BLaER1 (cell line): ENCODE results near the gene EMC8.

Experiments
- H3K27ac ChIP-seq: shearing (Covaris generic); formaldehyde crosslinking; 2 replicates; pipeline ENCODE4 v1.8.1; 2022
- H3K27me3 ChIP-seq: shearing (Covaris generic); formaldehyde crosslinking; 2 replicates; pipeline ENCODE4 v1.8.1; 2022
- H3K36me3 ChIP-seq: shearing (Covaris generic); formaldehyde crosslinking; 2 replicates; pipeline ENCODE4 v1.8.1; 2022
- H3K4me1 ChIP-seq: shearing (Covaris generic); formaldehyde crosslinking; 2 replicates; pipeline ENCODE4 v1.8.1; 2022
- H3K4me2 ChIP-seq: shearing (Covaris generic); formaldehyde crosslinking; 2 replicates; pipeline ENCODE4 v1.8.1; 2022
- H3K4me3 ChIP-seq: shearing (Covaris generic); formaldehyde crosslinking; 2 replicates; pipeline ENCODE4 v1.8.1; 2022
- H3K9ac ChIP-seq: shearing (Covaris generic); formaldehyde crosslinking; 2 replicates; pipeline ENCODE4 v1.8.1; 2022
- H3K9me3 ChIP-seq: shearing (Covaris generic); formaldehyde crosslinking; 2 replicates; pipeline ENCODE4 v1.8.1; 2022
- H4K20me1 ChIP-seq: shearing (Covaris generic); formaldehyde crosslinking; 2 replicates; pipeline ENCODE4 v1.8.1; 2022
- Cebpa-rat ChIP-seq: shearing (Covaris generic); IDR thresholded peaks from 2 replicates; pipeline ENCODE4 v1.8.1; 2022

EMC8 gene

GRCh38 chr16:85751698-85752501, 47.4 kb downstream of the EMC8 start:
- Histone ChIP-seq H3K9me3 (no peaks in the 10 kb centered on the region), H3K27me3 (no peaks in the 10 kb centered on the region), H3K4me3 (peak overlapping the region; percentile 80), H3K4me1 (peaks cover 96% of the 10 kb centered on the region), H4K20me1 (peaks cover 35% of the 10 kb centered on the region), H3K27ac (peak overlapping the region; percentile 79; the same call in 1 of the 2 replicates), H3K4me2 (peak overlapping the region; percentile 99), H3K36me3 (no peaks in the 10 kb centered on the region), H3K9ac (peak overlapping the region; percentile 23; the same call in 1 of the 2 replicates)
- TF ChIP-seq Cebpa-rat, result no peak

DNA sequence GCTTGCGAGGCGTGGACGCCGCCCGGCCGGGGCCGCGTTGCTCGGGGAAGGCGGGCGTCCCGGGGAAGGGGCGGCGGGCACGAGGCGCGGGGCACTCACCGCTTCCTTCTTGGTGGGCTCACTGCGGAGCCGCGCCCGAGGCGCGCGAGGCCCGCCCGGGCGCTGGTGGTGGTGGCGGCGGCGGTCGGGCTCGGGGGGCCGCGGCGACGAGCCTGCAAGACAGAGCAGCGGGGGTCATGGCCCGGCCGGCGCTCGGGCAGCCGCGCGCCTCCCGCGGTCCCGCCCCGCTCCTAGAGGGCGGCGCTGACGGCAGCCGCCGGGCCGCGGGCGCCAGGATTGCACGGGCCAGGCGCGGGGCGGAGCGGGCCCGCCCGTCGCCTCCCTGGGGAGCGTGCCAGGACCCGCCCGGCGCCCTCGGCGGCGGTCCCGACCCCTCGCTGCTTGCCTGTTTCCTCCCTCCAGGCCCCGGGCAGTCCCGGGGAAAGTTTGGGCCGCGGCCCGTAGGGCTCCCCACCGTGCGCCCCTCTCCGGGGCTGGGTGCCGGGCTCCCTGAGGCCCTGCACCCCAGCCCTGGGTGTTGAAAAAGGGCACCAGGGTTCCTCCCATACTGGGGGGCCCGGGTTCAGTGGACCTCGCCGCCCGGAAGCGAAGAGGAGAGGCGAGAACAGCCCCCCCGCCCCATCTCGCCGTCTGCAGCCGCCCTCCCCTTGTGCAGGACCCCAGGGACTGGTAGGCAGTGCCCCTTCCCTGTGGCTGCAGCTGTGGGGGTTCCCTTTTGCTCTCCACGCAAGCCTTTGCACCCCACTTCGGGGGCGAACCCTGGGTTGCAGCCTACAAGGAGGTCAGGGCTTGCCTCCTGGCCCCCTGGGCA, 48.3 kb downstream of the EMC8 start, which contains the start of gene C16orf74:
TSS of gene C16orf74 (minus strand) at position 270 of the 871 bp plus-strand sequence. CDS start 15,879 bp downstream, outside the sequence.
- Histone ChIP-seq H3K4me3 (peak within 1 kb of the TSS; percentile 80), H4K20me1 (peaks cover 43% of the 10 kb centered on the region), H3K4me1 (peaks cover 96% of the 10 kb centered on the region), H3K9me3 (no peaks in the 10 kb centered on the region), H3K4me2 (peak within 1 kb of the TSS; percentile 99), H3K36me3 (no peaks in the 10 kb centered on the region), H3K27ac (peak within 1 kb of the TSS; percentile 79), H3K9ac (peak within 1 kb of the TSS; percentile 75), H3K27me3 (no peaks in the 10 kb centered on the region)
- no peak for TF ChIP-seq Cebpa-rat

DNA sequence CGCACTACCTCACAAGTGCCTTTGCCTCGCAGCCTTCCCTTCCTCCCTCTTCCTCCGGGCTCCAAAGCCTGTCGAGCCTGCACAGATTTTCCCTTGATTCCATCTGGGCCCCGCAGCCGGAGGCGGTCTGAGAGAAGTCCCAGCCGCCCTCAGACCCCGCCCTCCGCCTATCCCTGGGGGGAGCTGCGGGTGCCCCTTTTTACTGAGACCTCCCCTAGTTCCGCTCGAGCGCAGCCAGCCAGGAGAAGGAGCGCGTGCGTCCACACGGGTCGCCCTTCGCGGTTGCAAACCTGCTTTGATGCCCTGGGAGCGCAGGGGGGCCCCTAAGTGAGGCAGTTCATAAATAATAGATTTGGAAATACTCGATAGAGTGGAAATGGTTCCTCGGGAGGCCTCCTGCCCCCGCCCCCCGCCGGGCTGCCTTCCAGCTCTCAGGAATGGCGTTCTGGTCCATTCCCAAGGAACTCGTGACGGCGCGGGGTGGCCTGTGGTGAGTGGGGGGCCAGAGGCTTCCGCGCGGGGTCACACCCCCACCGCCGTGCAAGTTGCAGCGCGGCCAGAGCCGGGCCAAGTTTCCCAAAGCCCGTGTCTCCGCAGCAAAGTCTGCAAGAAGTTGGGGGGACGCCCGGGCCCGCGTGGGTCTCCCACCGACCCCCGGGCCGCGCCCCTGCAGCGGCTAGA, 49.1 kb downstream of the EMC8 start:
- Histone ChIP-seq H3K4me2 (peak overlapping the region; percentile 99), H3K4me1 (peaks cover 96% of the 10 kb centered on the region), H3K4me3 (peak overlapping the region; percentile 80), H3K9me3 (no peaks in the 10 kb centered on the region), H3K36me3 (no peaks in the 10 kb centered on the region), H3K27me3 (no peaks in the 10 kb centered on the region), H4K20me1 (peaks cover 51% of the 10 kb centered on the region), H3K9ac (peak overlapping the region; percentile 75), H3K27ac (peak overlapping the region; percentile 79)
- TF ChIP-seq Cebpa-rat, result no peak

GRCh38 chr16:85749771-85750145, 49.6 kb downstream of the EMC8 start:
- Histone ChIP-seq H3K4me2 (peak overlapping the region; percentile 99), H3K4me3 (peak overlapping the region; percentile 80), H3K27ac (no peak overlapping the region), H3K9ac (peak overlapping the region; percentile 75; the same call in 1 of the 2 replicates), H3K9me3 (no peaks in the 10 kb centered on the region), H4K20me1 (peaks cover 56% of the 10 kb centered on the region), H3K27me3 (no peaks in the 10 kb centered on the region), H3K4me1 (peaks cover 96% of the 10 kb centered on the region), H3K36me3 (no peaks in the 10 kb centered on the region)
- TF ChIP-seq Cebpa-rat, result no peak

- Histone ChIP-seq H3K4me3 (no peak overlapping the region), H3K4me1 (peaks cover 79% of the 10 kb centered on the region), H3K27ac (no peak overlapping the region), H3K9me3 (no peaks in the 10 kb centered on the region), H4K20me1 (peaks cover 60% of the 10 kb centered on the region), H3K4me2 (peak overlapping the region; percentile 71), H3K9ac (peak overlapping the region; percentile 19; the same call in 1 of the 2 replicates), H3K27me3 (no peaks in the 10 kb centered on the region), H3K36me3 (peaks cover 14% of the 10 kb centered on the region)
- TF ChIP-seq Cebpa-rat, result no peak
These were observed 52.7 kb downstream of the EMC8 start for GRCh38 chr16:85746460-85747215.

GRCh38 chr16:85738923-85739715, 60.2 kb downstream of the EMC8 start:
- Histone ChIP-seq H3K9ac (no peak overlapping the region), H3K36me3 (peaks cover 38% of the 10 kb centered on the region), H3K4me2 (no peak overlapping the region), H3K27ac (no peak overlapping the region), H3K4me3 (no peak overlapping the region), H3K27me3 (no peaks in the 10 kb centered on the region), H3K4me1 (peaks cover 63% of the 10 kb centered on the region), H3K9me3 (no peaks in the 10 kb centered on the region), H4K20me1 (peaks cover 75% of the 10 kb centered on the region)
- no peak for TF ChIP-seq Cebpa-rat

DNA sequence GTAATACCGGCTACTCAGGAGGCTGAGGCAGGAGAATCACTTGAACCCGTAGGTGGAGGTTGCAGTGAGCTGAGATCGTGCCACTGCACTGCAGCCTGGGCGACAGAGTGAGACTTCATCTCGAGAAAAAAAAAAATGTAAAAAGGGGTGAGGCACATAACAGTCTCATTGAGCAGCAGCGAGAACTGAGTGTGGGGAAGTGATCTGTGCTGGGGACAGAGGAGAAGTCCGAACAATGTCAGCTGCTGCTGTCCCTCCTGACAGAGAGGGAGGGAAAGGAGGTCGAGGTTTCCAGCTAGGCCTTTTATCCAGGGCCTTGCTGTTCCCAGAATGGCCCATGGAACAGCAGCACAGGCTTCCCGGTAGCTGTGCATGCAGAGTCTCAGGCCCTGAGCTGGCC, 62.4 kb downstream of the EMC8 start:
- Histone ChIP-seq H3K36me3 (peaks cover 27% of the 10 kb centered on the region), H3K9ac (no peak overlapping the region), H3K4me3 (no peak overlapping the region), H3K27ac (no peak overlapping the region), H3K4me1 (peaks cover 76% of the 10 kb centered on the region), H3K27me3 (no peaks in the 10 kb centered on the region), H3K9me3 (no peaks in the 10 kb centered on the region), H4K20me1 (peaks cover 62% of the 10 kb centered on the region), H3K4me2 (peak overlapping the region; percentile 91)
- TF ChIP-seq Cebpa-rat, result no peak

DNA sequence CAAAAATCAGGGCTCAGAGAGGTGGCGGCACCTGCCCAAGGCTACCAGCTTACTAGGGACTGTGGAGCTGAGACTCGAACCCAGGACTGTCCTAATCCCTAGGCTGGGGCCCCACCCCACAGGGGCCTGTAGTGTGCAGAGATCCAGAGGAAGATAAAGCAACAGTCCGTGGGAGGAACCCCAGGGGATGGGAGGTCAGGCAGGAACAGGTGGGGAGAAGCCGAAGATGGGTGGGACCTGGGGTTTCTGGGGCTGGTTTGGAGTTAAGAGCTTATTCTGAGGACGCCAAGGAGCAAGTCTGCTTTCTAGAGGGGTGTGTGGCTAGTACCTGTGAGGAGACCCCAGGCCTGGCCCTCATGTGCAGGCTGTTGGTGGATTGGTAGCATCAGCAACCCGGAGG, 63.4 kb downstream of the EMC8 start:
- peaks cover 21% of the 10 kb centered on the region for H3K36me3 ChIP-seq

More for the DNA sequence above, 63.4 kb downstream of the EMC8 start:
- H3K27me3 ChIP-seq, result no peaks in the 10 kb centered on the region
- H3K4me3 ChIP-seq, result no peak overlapping the region
- H4K20me1 ChIP-seq, result peaks cover 52% of the 10 kb centered on the region
- H3K9ac ChIP-seq, result no peak overlapping the region
- H3K4me2 ChIP-seq, result peak overlapping the region; percentile 91
- no peak for TF ChIP-seq Cebpa-rat
- peaks cover 81% of the 10 kb centered on the region for H3K4me1 ChIP-seq
- no peaks in the 10 kb centered on the region for H3K9me3 ChIP-seq
- H3K27ac ChIP-seq, result no peak overlapping the region
